ENCODE measurements around the gene SRD5A3. TPM values are rescaled to one million over a fixed set of nuclear protein-coding genes. Genes with fewer than 3 reads are reported as not detected.

Gene SRD5A3
- total RNA-seq = 19.6 TPM
- long read RNA-seq, full-length matches to known transcripts = 35 of 39 reads
- long read RNA-seq, partial matches to known transcripts = 1 of 39 reads
- long read RNA-seq, other reads (novel, unspliced or antisense) = 3 of 39 reads

DNA sequence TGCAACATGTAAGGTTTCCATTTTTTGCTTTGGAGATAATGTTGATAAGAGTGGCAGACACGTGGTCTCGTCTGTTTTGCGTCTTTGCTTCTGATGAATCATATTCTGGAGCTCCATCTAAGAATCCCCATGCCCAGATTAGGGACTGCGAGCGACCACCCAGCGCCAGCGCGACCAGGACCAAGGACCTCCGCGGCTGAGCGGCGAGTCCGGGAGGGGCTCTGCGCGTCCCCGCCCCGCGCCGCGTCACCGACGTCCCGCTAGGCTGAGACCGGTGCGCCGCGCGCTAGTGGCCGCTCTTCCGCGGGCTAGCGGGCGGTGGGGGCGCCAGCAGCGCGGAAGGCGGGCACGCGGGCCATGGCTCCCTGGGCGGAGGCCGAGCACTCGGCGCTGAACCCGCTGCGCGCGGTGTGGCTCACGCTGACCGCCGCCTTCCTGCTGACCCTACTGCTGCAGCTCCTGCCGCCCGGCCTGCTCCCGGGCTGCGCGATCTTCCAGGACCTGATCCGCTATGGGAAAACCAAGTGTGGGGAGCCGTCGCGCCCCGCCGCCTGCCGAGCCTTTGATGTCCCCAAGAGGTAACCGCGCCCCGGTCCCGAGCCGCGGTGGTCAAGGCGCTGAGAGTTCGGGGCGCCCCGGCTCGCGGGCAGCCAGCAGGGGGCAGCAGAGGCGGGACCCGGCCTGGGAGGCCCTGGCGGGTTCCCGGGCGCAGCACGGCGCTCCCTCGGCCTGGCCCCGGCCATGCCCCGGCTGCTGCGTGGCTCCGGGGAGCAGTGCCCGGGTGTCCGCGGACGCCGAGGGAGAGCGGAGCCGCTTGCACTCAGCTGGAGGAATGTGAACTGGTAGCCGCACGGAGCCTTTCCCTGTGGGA lies at the start of gene SRD5A3:
Gene SRD5A3, plus strand, starts transcription at position 263 of the 871 bp plus-strand sequence. Its CDS starts 95 bp downstream, at position 358.
- Histone ChIP-seq H3K27me3 (no peaks in the 10 kb centered on the region), H3K9me3 (no peaks in the 10 kb centered on the region), H3K36me3 (no peaks in the 10 kb centered on the region), H3K4me3 (peak within 1 kb of the TSS; percentile 77), H3K4me1 (peaks cover 19% of the 10 kb centered on the region), H3K27ac (peak within 1 kb of the TSS; percentile 93)
- TF ChIP-seq, protein P1, sequence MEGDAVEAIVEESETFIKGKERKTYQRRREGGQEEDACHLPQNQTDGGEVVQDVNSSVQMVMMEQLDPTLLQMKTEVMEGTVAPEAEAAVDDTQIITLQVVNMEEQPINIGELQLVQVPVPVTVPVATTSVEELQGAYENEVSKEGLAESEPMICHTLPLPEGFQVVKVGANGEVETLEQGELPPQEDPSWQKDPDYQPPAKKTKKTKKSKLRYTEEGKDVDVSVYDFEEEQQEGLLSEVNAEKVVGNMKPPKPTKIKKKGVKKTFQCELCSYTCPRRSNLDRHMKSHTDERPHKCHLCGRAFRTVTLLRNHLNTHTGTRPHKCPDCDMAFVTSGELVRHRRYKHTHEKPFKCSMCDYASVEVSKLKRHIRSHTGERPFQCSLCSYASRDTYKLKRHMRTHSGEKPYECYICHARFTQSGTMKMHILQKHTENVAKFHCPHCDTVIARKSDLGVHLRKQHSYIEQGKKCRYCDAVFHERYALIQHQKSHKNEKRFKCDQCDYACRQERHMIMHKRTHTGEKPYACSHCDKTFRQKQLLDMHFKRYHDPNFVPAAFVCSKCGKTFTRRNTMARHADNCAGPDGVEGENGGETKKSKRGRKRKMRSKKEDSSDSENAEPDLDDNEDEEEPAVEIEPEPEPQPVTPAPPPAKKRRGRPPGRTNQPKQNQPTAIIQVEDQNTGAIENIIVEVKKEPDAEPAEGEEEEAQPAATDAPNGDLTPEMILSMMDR (IDR thresholded peaks at IDR 0.05) = peak; percentile 96
- DNase-seq (peak; percentile 95), ATAC-seq (peak; percentile 99)
- intact Hi-C loops (cut with DNase I) = no loop called here

DNA sequence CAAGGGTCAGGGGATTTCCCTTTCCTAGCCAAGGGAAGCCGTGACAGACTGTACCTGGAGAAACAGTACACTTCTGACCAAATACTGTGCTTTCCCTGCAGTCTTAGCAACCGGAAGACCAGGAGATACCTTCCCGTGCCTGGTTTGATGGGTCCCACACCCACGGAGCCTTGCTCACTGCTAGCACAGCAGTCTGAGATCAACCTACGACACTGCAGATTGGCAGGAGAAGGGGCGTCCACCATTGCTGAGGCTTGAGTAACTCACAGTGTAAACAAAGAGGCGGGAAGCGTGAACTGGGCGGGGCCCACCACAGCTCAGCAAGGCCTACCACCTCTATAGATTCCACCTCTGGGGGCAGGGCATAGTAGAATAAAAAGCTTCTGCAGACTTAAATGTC lies 48.7 kb upstream of the SRD5A3 start:
- no peaks in the 10 kb centered on the region for H3K4me1 ChIP-seq
- TF ChIP-seq, protein P1 (IDR thresholded peaks at IDR 0.05) = no peak
- intact Hi-C loops (cut with DNase I) = no loop called here
- ATAC-seq (no peak), DNase-seq (no peak)
- H3K27ac ChIP-seq = no peak overlapping the region
- H3K9me3 ChIP-seq = no peaks in the 10 kb centered on the region
- no peaks in the 10 kb centered on the region for H3K27me3 ChIP-seq
- no peaks in the 10 kb centered on the region for H3K36me3 ChIP-seq
- H3K4me3 ChIP-seq = no peak overlapping the region

GRCh38 chr4:55303760-55304165 lies 42.3 kb upstream of the SRD5A3 start:
- no peak overlapping the region for H3K27ac ChIP-seq
- no peak overlapping the region for H3K4me3 ChIP-seq
- H3K9me3 ChIP-seq = no peaks in the 10 kb centered on the region
- no peak for DNase-seq
- H3K27me3 ChIP-seq = no peaks in the 10 kb centered on the region
- H3K4me1 ChIP-seq = no peaks in the 10 kb centered on the region
- TF ChIP-seq, protein P1 (IDR thresholded peaks at IDR 0.05) = no peak
- ATAC-seq = peak; percentile 74
- no peaks in the 10 kb centered on the region for H3K36me3 ChIP-seq
- intact Hi-C loops (cut with DNase I) = no loop called here

DNA sequence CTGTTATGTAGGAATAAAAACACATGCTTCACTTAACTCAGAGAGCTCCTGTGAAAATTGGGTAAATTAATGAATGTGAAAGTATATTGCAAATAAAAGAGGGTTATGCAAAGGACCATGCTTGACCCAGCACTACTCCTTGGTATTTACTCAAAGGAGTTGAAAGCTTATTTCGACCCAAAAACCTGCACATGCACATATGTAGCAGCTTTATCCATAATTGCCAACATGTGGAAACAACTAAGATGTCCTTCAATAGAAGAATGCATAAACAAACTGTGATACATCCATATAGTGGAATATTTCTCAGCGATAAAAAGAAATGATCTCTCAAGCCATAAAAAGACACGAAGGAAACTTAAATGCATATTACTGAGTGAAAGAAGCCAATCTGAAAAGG lies 41.7 kb upstream of the SRD5A3 start:
- TF ChIP-seq, protein P1 (IDR thresholded peaks at IDR 0.05) = no peak
- Histone ChIP-seq H3K27me3 (no peaks in the 10 kb centered on the region), H3K27ac (no peak overlapping the region), H3K4me1 (no peaks in the 10 kb centered on the region), H3K36me3 (no peaks in the 10 kb centered on the region), H3K4me3 (no peak overlapping the region), H3K9me3 (no peaks in the 10 kb centered on the region)
- intact Hi-C loops (cut with DNase I) = no loop called here
- DNase-seq = no peak
- ATAC-seq = no peak

- no peak overlapping the region for H3K4me3 ChIP-seq
- ATAC-seq = no peak
- H3K27ac ChIP-seq = no peak overlapping the region
- DNase-seq = no peak
- TF ChIP-seq, protein P1 (IDR thresholded peaks at IDR 0.05) = no peak
- no peaks in the 10 kb centered on the region for H3K27me3 ChIP-seq
- no peaks in the 10 kb centered on the region for H3K36me3 ChIP-seq
- no peaks in the 10 kb centered on the region for H3K9me3 ChIP-seq
- intact Hi-C loops (cut with DNase I) = no loop called here
- H3K4me1 ChIP-seq = no peaks in the 10 kb centered on the region
Measured at GRCh38 chr4:55308071-55308470, 38.0 kb upstream of the SRD5A3 start.

Data from upper lobe of right lung (tissue), 1 donor.